Inflammatory macrophage (primary cell): ENCODE data around the gene NUP58.
"Not testable (repeated sequence)": the region's sequence is repeated elsewhere in the genome, so short reads cannot be mapped to it uniquely, and the experiment has no call there.

ENCODE experiments used
- DNase-seq, 2 donors: peaks; one replicate each; pipeline ENCODE4 v3.0.0-alpha.2; 2020 to 2022

The NUP58 gene

GRCh38 chr13:25306671-25307464 lies 5.4 kb downstream of the NUP58 start:
- no peak for DNase-seq

GRCh38 chr13:25310891-25311290 lies 9.5 kb downstream of the NUP58 start:
- no peak for DNase-seq

GRCh38 chr13:25318946-25319345 lies 17.5 kb downstream of the NUP58 start:
- DNase-seq: peak; percentile 47 to 64

GRCh38 chr13:25319771-25320170 lies 18.3 kb downstream of the NUP58 start:
- DNase-seq: peak; percentile 51 to 74

- no peak for DNase-seq
Observed at GRCh38 chr13:25324100-25324499, 22.7 kb downstream of the NUP58 start.

- DNase-seq: peak in 1 of 2 donors; percentile 14
Observed at GRCh38 chr13:25329706-25330105, 28.3 kb downstream of the NUP58 start.

- DNase-seq: no peak
Observed at GRCh38 chr13:25330541-25330940, 29.1 kb downstream of the NUP58 start.

- DNase-seq: no peak
Observed at GRCh38 chr13:25335856-25336255, 34.4 kb downstream of the NUP58 start.

- DNase-seq: no peak
Observed at GRCh38 chr13:25345576-25345975, 44.2 kb downstream of the NUP58 start.

GRCh38 chr13:25347151-25347550 lies 45.7 kb downstream of the NUP58 start:
- no peak for DNase-seq

GRCh38 chr13:25351404-25351803 lies 50.0 kb downstream of the NUP58 start:
- no peak for DNase-seq

- no peak for DNase-seq
Observed at GRCh38 chr13:25352230-25352629, 50.8 kb downstream of the NUP58 start.

- DNase-seq: no peak
Observed at GRCh38 chr13:25352806-25353205, 51.4 kb downstream of the NUP58 start.

GRCh38 chr13:25353344-25353743 lies 51.9 kb downstream of the NUP58 start:
- no peak for DNase-seq

GRCh38 chr13:25354377-25354776 lies 53.0 kb downstream of the NUP58 start:
- no peak for DNase-seq

- not testable (repeated sequence) for DNase-seq
Observed at GRCh38 chr13:25360443-25360842, 59.0 kb downstream of the NUP58 start.

- no peak for DNase-seq
Observed at GRCh38 chr13:25365720-25366235, 64.4 kb downstream of the NUP58 start.

- no peak for DNase-seq
Observed at GRCh38 chr13:25371158-25371874, 69.9 kb downstream of the NUP58 start.

GRCh38 chr13:25371875-25372283 lies 70.5 kb downstream of the NUP58 start, which contains the start of gene ATP8A2:
TSS of gene ATP8A2 (plus strand) at chr13:25371974. CDS start at chr13:25372213, 239 bp downstream.
- no peak for DNase-seq

- DNase-seq: no peak
Observed at GRCh38 chr13:25372284-25373081, 71.1 kb downstream of the NUP58 start.

GRCh38 chr13:25375727-25376358 lies 74.4 kb downstream of the NUP58 start:
- DNase-seq: peak; percentile 29 to 40

- no peak for DNase-seq
Observed at GRCh38 chr13:25377244-25377962, 76.0 kb downstream of the NUP58 start.
